Glutamatergic neuron (in vitro differentiated cells): ENCODE measurements around the gene ZNF780B. TPM values are rescaled to one million over a fixed set of nuclear protein-coding genes. Genes with fewer than 3 reads are reported as not detected.

Experiments used
- DNase-seq: peaks from one replicate; pipeline ENCODE4 v3.0.0; 2022
- H3K27ac Mint-ChIP-seq: one replicate; pipeline ENCODE4 v1.8.0; 2020; ENCODE audit warnings: mild to moderate bottlenecking, mixed read lengths, inconsistent platforms; ENCODE audit not compliant: unreplicated experiment
- H3K27me3 Mint-ChIP-seq: one replicate; pipeline ENCODE4 v1.8.0; 2020; ENCODE audit warnings: mild to moderate bottlenecking, moderate library complexity, mixed read lengths, inconsistent platforms; ENCODE audit not compliant: unreplicated experiment
- H3K36me3 Mint-ChIP-seq: one replicate; pipeline ENCODE4 v1.8.0; 2020; ENCODE audit warnings: mild to moderate bottlenecking, mixed read lengths, inconsistent platforms; ENCODE audit not compliant: unreplicated experiment
- H3K4me1 Mint-ChIP-seq: one replicate; pipeline ENCODE4 v1.8.0; 2020; ENCODE audit warnings: mild to moderate bottlenecking, low read depth, mixed read lengths, inconsistent platforms; ENCODE audit not compliant: unreplicated experiment
- H3K4me3 Mint-ChIP-seq: one replicate; pipeline ENCODE4 v1.8.0; 2020; ENCODE audit warnings: mild to moderate bottlenecking, mixed read lengths, inconsistent platforms; ENCODE audit not compliant: unreplicated experiment
- H3K9me3 Mint-ChIP-seq: one replicate; pipeline ENCODE4 v1.8.0; 2020; ENCODE audit warnings: mild to moderate bottlenecking, moderate library complexity, mixed read lengths, inconsistent platforms; ENCODE audit not compliant: unreplicated experiment
- CTCF ChIP-seq: fragments of 200-600 bp; sonication (generic); IDR thresholded peaks from one replicate; pipeline ENCODE4 v1.5.0; 2021; ENCODE audit not compliant: partially characterized antibody, unreplicated experiment
- long read RNA-seq: library from polyadenylated mRNA; unstranded; transcript quantifications from one replicate; pipeline ENCODE4 v2.0.0, GENCODE V29; 2020; ENCODE audit not compliant: unreplicated experiment
- total RNA-seq: library from RNA; stranded (reverse); fragmentation: NEBNext Ultra II Directional; extraction: Animal tissue kit (Norgen Biotek cat#: 25700); gene quantifications from one replicate; pipeline ENCODE4 v1.2.1, GENCODE V29; 2021; ENCODE audit not compliant: unreplicated experiment

The ZNF780B gene
- 35.0 TPM for total RNA-seq
- long read RNA-seq, result 0 reads

GRCh38 chr19:40055832-40056504, at the start of gene ZNF780B:
Gene ZNF780B, minus strand, starts transcription at chr19:40056231. Its CDS starts 5,899 bp downstream, at chr19:40050332.
- TF ChIP-seq CTCF, result no peak
- Mint-ChIP-seq H3K9me3 (peaks cover 11% of the 10 kb centered on the region), H3K4me3 (peak within 1 kb of the TSS; percentile 100), H3K36me3 (peaks cover 34% of the 10 kb centered on the region), H3K27me3 (no peaks in the 10 kb centered on the region), H3K4me1 (peaks cover 2% of the 10 kb centered on the region), H3K27ac (peak within 1 kb of the TSS; percentile 92)
- DNase-seq, result peak; percentile 70

- H3K27ac Mint-ChIP-seq, result no peak overlapping the region
- H3K27me3 Mint-ChIP-seq, result no peaks in the 10 kb centered on the region
- H3K4me3 Mint-ChIP-seq, result no peak overlapping the region
- no peaks in the 10 kb centered on the region for H3K9me3 Mint-ChIP-seq
- no peak for TF ChIP-seq CTCF
- no peak for DNase-seq
- H3K4me1 Mint-ChIP-seq, result no peaks in the 10 kb centered on the region
- no peaks in the 10 kb centered on the region for H3K36me3 Mint-ChIP-seq
These were observed 48.7 kb upstream of the ZNF780B start for GRCh38 chr19:40104754-40105153.

- no peak for TF ChIP-seq CTCF
- H3K27me3 Mint-ChIP-seq, result no peaks in the 10 kb centered on the region
These were observed 47.6 kb upstream of the ZNF780B start for GRCh38 chr19:40103600-40103999.

GRCh38 chr19:40101813-40102212, 45.8 kb upstream of the ZNF780B start:
- H3K9me3 Mint-ChIP-seq, result peaks cover 2% of the 10 kb centered on the region
- no peak for DNase-seq
- no peak for TF ChIP-seq CTCF
- H3K4me3 Mint-ChIP-seq, result no peak overlapping the region
- no peaks in the 10 kb centered on the region for H3K36me3 Mint-ChIP-seq
- no peaks in the 10 kb centered on the region for H3K4me1 Mint-ChIP-seq
- no peaks in the 10 kb centered on the region for H3K27me3 Mint-ChIP-seq
- H3K27ac Mint-ChIP-seq, result no peak overlapping the region

More at GRCh38 chr19:40103600-40103999, 47.6 kb upstream of the ZNF780B start:
- Mint-ChIP-seq H3K9me3 (no peaks in the 10 kb centered on the region), H3K4me3 (no peak overlapping the region), H3K27ac (no peak overlapping the region), H3K36me3 (no peaks in the 10 kb centered on the region), H3K4me1 (no peaks in the 10 kb centered on the region)
- no peak for DNase-seq

GRCh38 chr19:40093416-40093815, 37.4 kb upstream of the ZNF780B start:
- Mint-ChIP-seq H3K4me3 (no peak overlapping the region), H3K9me3 (peaks cover 4% of the 10 kb centered on the region), H3K27ac (no peak overlapping the region), H3K27me3 (no peaks in the 10 kb centered on the region), H3K36me3 (peaks cover 5% of the 10 kb centered on the region), H3K4me1 (peaks cover 4% of the 10 kb centered on the region)
- no peak for DNase-seq
- TF ChIP-seq CTCF, result no peak
